Fibroblast of skin of abdomen (primary cell): ENCODE results near the gene RNASE8.

Source experiments
- DNase-seq: peaks from one replicate; pipeline ENCODE4 v3.0.0-alpha.2; 2013

Gene RNASE8

GRCh38 chr14:21074398-21075272 is 17.0 kb downstream of the RNASE8 start:
- DNase-seq, result no peak

DNA sequence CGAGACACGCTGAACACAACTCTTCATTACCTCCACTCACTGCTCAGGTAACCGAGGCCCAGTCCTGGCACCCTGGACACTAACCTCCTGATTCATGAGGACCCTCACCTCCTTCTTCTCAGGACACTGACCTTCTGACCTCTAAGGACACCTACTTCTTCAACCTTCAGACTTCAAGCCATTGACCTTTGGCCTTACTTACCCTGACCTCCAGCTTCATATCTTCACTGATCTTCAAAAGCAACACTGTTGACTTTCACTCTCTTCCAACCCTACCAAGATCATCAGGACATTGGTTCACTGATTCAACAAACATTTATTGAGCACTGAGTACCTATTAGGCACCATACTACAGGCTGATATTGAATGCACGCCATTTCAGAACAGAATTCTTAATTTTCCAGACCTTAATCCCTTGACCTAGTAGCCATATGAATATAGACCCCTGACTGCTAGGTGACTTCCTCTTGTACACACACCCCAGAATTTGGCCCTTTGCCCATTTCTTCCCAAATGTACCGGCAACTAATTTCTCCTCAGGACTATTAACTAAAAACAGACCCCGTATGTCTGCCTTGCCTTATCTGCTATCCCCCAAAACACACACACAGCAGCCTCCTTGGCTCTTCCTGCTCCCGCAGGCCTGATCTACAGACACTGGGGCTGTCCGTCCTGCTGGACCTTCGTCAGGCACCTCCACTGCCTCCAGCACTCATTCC is 18.3 kb downstream of the RNASE8 start:
- no peak for DNase-seq

GRCh38 chr14:21077672-21078071 is 20.1 kb downstream of the RNASE8 start:
- DNase-seq, result no peak

DNA sequence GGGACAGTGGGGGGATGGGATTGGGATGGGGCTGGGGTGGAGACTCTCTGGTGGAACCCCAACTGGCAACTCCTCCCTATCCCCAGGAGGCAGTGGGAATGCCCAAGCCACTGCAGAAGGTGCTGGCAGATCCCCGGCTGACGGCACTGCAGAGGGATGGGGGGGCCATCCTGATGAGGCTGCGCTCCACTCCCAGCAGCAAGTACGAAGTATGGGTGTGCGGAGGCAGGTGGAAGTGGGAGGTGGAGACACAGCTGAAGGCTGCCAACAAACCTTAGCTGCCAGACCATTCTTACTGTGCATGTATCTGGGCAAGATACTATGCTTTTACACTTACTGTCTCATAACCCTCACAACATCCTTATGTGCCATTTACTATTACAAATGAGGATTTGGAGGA is 20.7 kb downstream of the RNASE8 start:
- DNase-seq, result no peak

GRCh38 chr14:21078726-21079125 is 21.1 kb downstream of the RNASE8 start:
- DNase-seq, result no peak

GRCh38 chr14:21081521-21082142 is 24.0 kb downstream of the RNASE8 start:
- DNase-seq, result no peak

GRCh38 chr14:21083565-21084325 is 26.1 kb downstream of the RNASE8 start:
- no peak for DNase-seq

GRCh38 chr14:21084396-21084795 is 26.8 kb downstream of the RNASE8 start:
- DNase-seq, result no peak

DNA sequence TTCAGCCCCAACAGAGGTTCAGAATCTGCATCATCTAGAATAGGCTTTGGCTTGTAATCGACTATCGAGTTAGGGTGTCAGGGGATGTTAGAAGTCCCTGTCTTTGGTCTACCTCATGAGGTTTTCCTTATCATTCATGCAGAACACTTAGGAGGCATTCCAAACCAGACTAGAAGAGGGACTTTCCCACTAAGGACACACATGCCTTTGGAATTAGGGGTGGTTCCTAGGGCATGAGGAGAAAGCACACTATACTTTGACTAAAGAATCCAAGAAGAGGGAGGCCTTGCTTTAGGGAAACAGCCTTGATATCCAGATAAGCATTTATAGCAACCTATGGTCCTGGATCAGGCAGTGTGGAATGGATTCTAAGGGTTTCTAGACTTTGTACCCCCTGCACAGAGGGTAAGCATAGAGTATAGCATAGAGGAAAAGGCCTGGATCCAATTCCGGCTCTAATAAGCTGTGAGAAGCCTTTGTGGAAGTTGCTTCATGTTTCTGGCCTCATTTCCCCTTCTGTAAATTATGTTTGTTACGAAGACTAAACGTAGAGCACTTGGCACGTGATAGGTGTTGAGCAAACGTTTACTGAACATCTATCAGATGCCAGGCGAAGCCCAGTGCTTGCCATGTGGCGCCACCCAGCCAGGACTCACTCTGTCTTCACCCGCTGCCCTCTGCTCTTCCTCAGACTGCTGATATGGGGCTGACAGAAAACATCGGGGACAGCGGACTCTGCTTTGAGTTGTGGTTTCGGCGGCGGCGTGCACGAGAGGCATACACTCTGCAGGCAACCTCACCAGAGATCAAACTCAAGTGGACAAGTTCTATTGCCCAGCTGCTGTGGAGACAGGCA is 27.6 kb downstream of the RNASE8 start:
- peak; percentile 60 for DNase-seq

DNA sequence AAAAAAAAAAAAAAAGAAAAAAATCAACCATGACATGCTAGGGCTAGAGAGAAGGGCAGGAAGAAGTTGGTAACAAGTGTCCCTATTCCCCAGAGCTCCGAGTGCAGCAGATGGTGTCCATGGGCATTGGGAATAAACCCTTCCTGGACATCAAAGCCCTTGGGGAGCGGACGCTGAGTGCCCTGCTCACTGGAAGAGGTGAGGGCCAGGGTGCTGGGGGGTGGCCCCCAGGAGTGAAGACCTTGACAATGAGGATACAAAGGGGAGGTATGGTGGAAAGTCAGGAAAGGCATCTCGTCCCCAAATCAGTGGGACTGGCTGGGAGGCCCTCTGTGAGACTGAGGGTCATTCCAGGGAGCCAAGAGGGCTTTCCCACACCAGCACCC is 29.3 kb downstream of the RNASE8 start:
- no peak for DNase-seq

DNA sequence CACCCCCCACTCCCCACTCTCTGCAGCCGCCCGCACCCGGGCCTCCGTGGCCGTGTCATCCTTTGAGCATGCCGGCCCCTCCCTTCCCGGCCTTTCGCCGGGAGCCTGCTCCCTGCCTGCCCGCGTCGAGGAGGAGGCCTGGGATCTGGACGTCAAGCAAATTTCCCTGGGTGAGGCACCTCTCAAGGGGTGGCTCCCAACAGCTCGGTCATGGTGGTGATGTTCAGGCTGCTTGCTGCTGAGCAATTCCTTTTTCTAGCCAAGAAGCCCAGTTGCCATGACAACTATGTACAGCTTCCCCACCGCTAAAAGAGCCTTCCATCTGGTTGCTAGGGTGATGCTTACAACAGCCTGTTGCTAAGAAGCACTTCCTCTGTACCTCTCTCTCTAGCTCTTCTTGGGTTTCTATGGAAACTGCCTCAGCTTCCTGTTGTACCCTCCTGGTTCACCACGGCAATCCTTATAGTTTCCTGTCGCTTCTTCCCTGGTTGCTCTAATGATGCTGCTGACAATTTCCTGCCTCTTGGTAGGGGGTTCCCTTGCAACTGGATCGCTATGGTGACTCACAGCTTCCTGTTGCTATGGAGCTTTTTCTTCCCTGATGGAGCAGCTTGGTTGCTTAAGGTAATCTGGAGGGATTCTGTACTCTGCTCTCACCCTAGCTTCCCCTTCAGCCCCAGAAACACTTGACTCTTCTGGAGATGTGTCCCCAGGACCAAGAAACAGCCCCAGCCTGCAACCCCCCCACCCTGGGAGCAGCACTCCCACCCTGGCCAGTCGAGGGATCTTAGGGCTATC is 29.9 kb downstream of the RNASE8 start:
- DNase-seq, result peak; percentile 94

- no peak for DNase-seq
These were observed 31.1 kb downstream of the RNASE8 start for GRCh38 chr14:21088687-21089086.

GRCh38 chr14:21089271-21089670 is 31.6 kb downstream of the RNASE8 start:
- DNase-seq, result no peak

GRCh38 chr14:21089877-21090193 is 32.2 kb downstream of the RNASE8 start:
- DNase-seq, result no peak

GRCh38 chr14:21090194-21090939 is 32.7 kb downstream of the RNASE8 start:
- DNase-seq, result no peak

GRCh38 chr14:21090940-21091663 is 33.5 kb downstream of the RNASE8 start:
- DNase-seq, result no peak

DNA sequence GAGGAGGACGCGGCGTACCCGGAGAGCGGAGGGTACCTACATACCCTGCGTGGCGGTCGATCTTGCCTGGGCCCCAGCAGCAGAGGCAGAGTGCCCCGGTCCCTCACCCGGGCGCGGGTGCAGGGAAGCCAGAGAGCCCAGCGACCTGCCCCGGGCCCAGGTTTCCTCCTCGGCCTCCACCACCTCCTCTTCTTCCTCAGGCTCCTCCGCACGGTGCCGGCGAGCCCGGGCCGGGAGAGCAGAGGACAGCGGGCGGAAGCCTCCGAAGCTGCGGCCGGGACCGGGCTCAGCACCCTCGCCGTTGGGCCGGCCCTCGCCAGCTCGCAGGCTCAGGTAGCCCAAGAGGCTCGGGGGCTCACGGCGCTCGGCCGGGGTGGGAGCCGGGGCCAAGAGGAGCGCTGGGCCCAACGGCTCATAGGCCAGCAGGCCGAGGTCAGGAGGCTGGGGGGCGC is 34.2 kb downstream of the RNASE8 start:
- no peak for DNase-seq

DNA sequence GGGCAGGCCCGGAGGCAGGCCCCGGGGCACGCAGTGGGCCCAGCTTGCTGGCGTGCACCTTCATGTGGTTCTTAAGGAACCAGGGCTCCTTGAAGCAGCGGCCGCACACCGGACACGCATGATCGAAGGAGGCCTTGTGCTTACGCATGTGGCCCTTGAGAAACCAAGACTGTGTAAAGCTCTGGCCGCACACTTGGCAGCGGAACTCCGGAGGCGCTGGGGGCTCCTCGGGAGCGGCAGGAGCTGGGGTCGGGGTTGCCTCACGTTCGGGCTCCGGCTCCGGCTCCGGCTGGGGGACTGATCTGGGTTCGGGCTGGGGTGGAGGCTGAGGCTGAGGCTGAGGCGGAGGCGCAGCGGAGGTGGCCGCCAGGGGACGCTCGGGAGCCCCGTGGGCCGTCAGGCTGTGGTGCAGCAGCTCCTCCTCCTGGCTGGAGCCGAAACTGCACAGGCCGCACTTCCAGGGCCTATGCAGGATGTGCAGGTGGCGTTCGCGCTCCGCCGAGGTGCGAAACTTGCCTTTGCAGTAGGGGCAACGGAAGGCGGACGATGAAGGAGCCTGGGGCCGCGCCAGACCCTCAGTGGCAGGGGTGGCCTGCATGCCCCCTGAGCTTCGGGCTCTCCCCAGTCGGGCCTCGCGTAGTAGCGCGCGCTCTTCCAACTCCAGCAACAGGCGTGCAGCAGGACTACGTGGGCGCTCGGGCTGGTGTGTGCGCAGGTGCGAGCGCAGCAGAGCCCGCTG is 34.8 kb downstream of the RNASE8 start:
- DNase-seq, result peak; percentile 61

GRCh38 chr14:21093018-21093417 is 35.4 kb downstream of the RNASE8 start:
- no peak for DNase-seq
